ENCODE results near the gene IGFN1. TPM values are rescaled to one million over a fixed set of nuclear protein-coding genes. Genes with fewer than 3 reads are reported as not detected.

IGFN1 gene
- total and polyA plus RNA-seq, 7 donors: 2.7 to 442 (median 33.1) TPM

GRCh38 chr1:201258763-201259230 lies 68.2 kb downstream of the IGFN1 start:
- Histone ChIP-seq H3K9me3 (no peaks in the 10 kb centered on the region), H3K4me1 (no peaks in the 10 kb centered on the region), H3K36me3 (ENCODE audit: insufficient read depth in 1 of 2, low read depth in 1 of 2) (no peaks in the 10 kb centered on the region), H3K4me3 (no peak overlapping the region), H3K27ac (no peak overlapping the region), H3K27me3 (ENCODE audit: insufficient read depth in 3 of 3, low read length in 2 of 3) (peaks cover 0 to 16% (median 13%) of the 10 kb centered on the region in 3 donors)
- no peak for TF ChIP-seq CTCF (IDR thresholded peaks at IDR 0.05)
- WGBS, 3 donors: 88 to 91% (median 90%) methylated on average over 14 of the region's 14 CpGs
- DNase-seq (no peak), ATAC-seq (no peak)
- intact Hi-C loops (cut with DNase I): loop anchor here in 1 of 2 donors (5.0 to 10.0 kb wide), 2 partner anchors 49 to 256 kb away; no protein-coding TSS in a partner anchor

GRCh38 chr1:201259476-201260235 lies 69.0 kb downstream of the IGFN1 start:
- no peak overlapping the region for H3K4me3 ChIP-seq
- no peaks in the 10 kb centered on the region for H3K9me3 ChIP-seq
- no peaks in the 10 kb centered on the region for H3K36me3 ChIP-seq (ENCODE audit: insufficient read depth in 1 of 2, low read depth in 1 of 2)
- no peak for TF ChIP-seq CTCF (IDR thresholded peaks at IDR 0.05)
- no peaks in the 10 kb centered on the region for H3K4me1 ChIP-seq
- WGBS, 3 donors: 6 to 13% (median 8%) methylated on average over 23 to 28 of the region's 28 CpGs
- H3K27me3 ChIP-seq (ENCODE audit: insufficient read depth in 3 of 3, low read length in 2 of 3): peaks cover 0 to 16% (median 13%) of the 10 kb centered on the region in 3 donors
- peak; percentile 29 to 46 (median 32) for ATAC-seq
- H3K27ac ChIP-seq: no peak overlapping the region
- intact Hi-C loops (cut with DNase I): loop anchor here in 1 of 2 donors (5.0 to 10.0 kb wide), 2 partner anchors 48 to 255 kb away; no protein-coding TSS in a partner anchor
- DNase-seq: no peak

- WGBS, 3 donors: 14 to 17% (median 16%) methylated on average over 9 to 11 of the region's 11 CpGs
- TF ChIP-seq CTCF (IDR thresholded peaks at IDR 0.05): no peak
- ATAC-seq (peak in 1 of 4 donors; percentile 27), DNase-seq (no peak)
- Histone ChIP-seq H3K9me3 (no peaks in the 10 kb centered on the region), H3K4me1 (no peaks in the 10 kb centered on the region), H3K4me3 (no peak overlapping the region), H3K27me3 (ENCODE audit: insufficient read depth in 3 of 3, low read length in 2 of 3) (peaks cover 0 to 16% (median 13%) of the 10 kb centered on the region in 3 donors), H3K36me3 (ENCODE audit: insufficient read depth in 1 of 2, low read depth in 1 of 2) (no peaks in the 10 kb centered on the region), H3K27ac (no peak overlapping the region)
- intact Hi-C loops (cut with DNase I): no loop called here
Observed at GRCh38 chr1:201260236-201260590, 69.6 kb downstream of the IGFN1 start.

- peaks cover 0 to 16% (median 13%) of the 10 kb centered on the region in 3 donors for H3K27me3 ChIP-seq (ENCODE audit: insufficient read depth in 3 of 3, low read length in 2 of 3)
- ATAC-seq: no peak
- H3K4me1 ChIP-seq: no peaks in the 10 kb centered on the region
- no peaks in the 10 kb centered on the region for H3K9me3 ChIP-seq
- intact Hi-C loops (cut with DNase I): no loop called here
- no peak for DNase-seq
- 93 to 95% (median 93%) methylated on average over 8 of the region's 8 CpGs for WGBS, 3 donors
- TF ChIP-seq CTCF (IDR thresholded peaks at IDR 0.05): no peak
- H3K27ac ChIP-seq: no peak overlapping the region
- no peak overlapping the region for H3K4me3 ChIP-seq
- no peaks in the 10 kb centered on the region for H3K36me3 ChIP-seq (ENCODE audit: insufficient read depth in 1 of 2, low read depth in 1 of 2)
Observed at GRCh38 chr1:201260648-201261311, 70.2 kb downstream of the IGFN1 start.

Measured in psoas muscle (tissue), 8 donors.